ENCODE data around the gene BBOX1.

DNA sequence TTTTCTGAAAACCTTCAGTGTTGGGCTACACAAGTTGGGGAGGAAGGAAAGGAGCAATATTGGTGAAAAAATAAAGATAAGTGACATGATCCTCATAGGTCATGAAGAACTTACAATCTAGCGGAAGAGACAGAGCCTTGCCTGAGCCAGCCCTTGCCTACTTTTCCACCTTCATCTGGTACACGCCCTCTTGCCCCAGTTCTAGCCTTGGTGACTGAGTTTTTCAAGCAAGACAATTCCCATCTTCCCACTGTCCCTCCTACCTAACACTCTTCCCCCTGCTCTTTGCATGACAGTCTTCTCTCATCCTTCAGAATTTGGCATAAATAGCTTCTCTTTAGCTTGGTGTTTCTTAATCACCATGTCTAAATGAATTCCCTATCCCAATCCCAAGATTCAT is 42.6 kb downstream of the BBOX1 start:
- TF ChIP-seq, protein P1, sequence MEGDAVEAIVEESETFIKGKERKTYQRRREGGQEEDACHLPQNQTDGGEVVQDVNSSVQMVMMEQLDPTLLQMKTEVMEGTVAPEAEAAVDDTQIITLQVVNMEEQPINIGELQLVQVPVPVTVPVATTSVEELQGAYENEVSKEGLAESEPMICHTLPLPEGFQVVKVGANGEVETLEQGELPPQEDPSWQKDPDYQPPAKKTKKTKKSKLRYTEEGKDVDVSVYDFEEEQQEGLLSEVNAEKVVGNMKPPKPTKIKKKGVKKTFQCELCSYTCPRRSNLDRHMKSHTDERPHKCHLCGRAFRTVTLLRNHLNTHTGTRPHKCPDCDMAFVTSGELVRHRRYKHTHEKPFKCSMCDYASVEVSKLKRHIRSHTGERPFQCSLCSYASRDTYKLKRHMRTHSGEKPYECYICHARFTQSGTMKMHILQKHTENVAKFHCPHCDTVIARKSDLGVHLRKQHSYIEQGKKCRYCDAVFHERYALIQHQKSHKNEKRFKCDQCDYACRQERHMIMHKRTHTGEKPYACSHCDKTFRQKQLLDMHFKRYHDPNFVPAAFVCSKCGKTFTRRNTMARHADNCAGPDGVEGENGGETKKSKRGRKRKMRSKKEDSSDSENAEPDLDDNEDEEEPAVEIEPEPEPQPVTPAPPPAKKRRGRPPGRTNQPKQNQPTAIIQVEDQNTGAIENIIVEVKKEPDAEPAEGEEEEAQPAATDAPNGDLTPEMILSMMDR (IDR thresholded peaks at IDR 0.05; ENCODE audit: low read depth, low read length, poor library complexity, severe bottlenecking), result no peak
- TF ChIP-seq EZH2phosphoT487 (IDR thresholded peaks at IDR 0.05; ENCODE audit: borderline replicate concordance, low read length), result no peak
